Mesothelial cell of epicardium (in vitro differentiated cells): Measurements from ENCODE around the gene PAPOLA. TPM values are rescaled to one million over a fixed set of nuclear protein-coding genes. Genes with fewer than 3 reads are reported as not detected.

Experiments used
- DNase-seq, 2 experiments: peaks; one replicate each; pipeline ENCODE4 v3.0.0; 2021; ENCODE audit warnings: low spot score in 2 of 2; ENCODE audit not compliant: unreplicated experiment in 2 of 2
- H3K27ac Mint-ChIP-seq: 2 replicates; pipeline ENCODE4 v1.8.0; 2021; ENCODE audit warnings: mixed read lengths
- H3K27me3 Mint-ChIP-seq: 2 replicates; pipeline ENCODE4 v1.8.0; 2021; ENCODE audit warnings: low read depth, mixed read lengths
- H3K36me3 Mint-ChIP-seq: 2 replicates; pipeline ENCODE4 v1.8.0; 2021; ENCODE audit warnings: mixed read lengths
- H3K4me1 Mint-ChIP-seq: 2 replicates; pipeline ENCODE4 v1.8.0; 2021; ENCODE audit warnings: mixed read lengths
- H3K4me3 Mint-ChIP-seq: 2 replicates; pipeline ENCODE4 v1.8.0; 2021; ENCODE audit warnings: mild to moderate bottlenecking, moderate library complexity, mixed read lengths
- H3K9me3 Mint-ChIP-seq: 2 replicates; pipeline ENCODE4 v1.8.0; 2021; ENCODE audit warnings: mixed read lengths
- total RNA-seq: library from RNA; stranded (reverse); gene quantifications from 3 replicates; pipeline ENCODE4 v1.2.1, GENCODE V29; 2021
- TF ChIP-seq, protein P1 (sequence below): fragments of 200-600 bp; sonication (generic); IDR thresholded peaks from one replicate; pipeline ENCODE4 v1.5.0; 2021; ENCODE audit warnings: antibody characterized with exemption; ENCODE audit not compliant: unreplicated experiment

PAPOLA gene
- total RNA-seq, 1 donor from 2014 or later = 196 TPM

DNA sequence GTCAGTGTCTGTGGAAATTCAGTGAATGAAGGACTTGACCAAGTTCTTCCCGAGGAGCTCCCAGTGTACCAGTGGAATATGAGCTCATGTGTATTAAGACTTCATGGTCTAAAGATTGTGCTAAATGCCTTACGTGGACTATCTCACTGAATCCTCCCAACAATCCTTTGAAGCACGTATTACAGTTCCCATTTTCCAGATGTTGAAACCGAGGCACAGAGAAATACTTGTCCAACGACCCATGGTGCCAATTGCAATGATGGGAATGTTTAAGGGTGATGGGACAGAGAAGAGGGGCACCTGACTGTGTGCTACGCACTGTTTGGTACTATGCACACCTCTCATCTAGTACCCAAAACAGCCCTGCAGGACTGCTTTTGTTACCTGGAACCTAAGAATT, 77.2 kb downstream of the PAPOLA start:
- peaks cover 12% of the 10 kb centered on the region for H3K27me3 Mint-ChIP-seq
- H3K27ac Mint-ChIP-seq = no peak overlapping the region
- no peaks in the 10 kb centered on the region for H3K36me3 Mint-ChIP-seq
- no peaks in the 10 kb centered on the region for H3K9me3 Mint-ChIP-seq
- DNase-seq = no peak
- peaks cover 23% of the 10 kb centered on the region for H3K4me1 Mint-ChIP-seq
- TF ChIP-seq, protein P1, sequence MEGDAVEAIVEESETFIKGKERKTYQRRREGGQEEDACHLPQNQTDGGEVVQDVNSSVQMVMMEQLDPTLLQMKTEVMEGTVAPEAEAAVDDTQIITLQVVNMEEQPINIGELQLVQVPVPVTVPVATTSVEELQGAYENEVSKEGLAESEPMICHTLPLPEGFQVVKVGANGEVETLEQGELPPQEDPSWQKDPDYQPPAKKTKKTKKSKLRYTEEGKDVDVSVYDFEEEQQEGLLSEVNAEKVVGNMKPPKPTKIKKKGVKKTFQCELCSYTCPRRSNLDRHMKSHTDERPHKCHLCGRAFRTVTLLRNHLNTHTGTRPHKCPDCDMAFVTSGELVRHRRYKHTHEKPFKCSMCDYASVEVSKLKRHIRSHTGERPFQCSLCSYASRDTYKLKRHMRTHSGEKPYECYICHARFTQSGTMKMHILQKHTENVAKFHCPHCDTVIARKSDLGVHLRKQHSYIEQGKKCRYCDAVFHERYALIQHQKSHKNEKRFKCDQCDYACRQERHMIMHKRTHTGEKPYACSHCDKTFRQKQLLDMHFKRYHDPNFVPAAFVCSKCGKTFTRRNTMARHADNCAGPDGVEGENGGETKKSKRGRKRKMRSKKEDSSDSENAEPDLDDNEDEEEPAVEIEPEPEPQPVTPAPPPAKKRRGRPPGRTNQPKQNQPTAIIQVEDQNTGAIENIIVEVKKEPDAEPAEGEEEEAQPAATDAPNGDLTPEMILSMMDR = no peak
- H3K4me3 Mint-ChIP-seq = no peak overlapping the region

DNA sequence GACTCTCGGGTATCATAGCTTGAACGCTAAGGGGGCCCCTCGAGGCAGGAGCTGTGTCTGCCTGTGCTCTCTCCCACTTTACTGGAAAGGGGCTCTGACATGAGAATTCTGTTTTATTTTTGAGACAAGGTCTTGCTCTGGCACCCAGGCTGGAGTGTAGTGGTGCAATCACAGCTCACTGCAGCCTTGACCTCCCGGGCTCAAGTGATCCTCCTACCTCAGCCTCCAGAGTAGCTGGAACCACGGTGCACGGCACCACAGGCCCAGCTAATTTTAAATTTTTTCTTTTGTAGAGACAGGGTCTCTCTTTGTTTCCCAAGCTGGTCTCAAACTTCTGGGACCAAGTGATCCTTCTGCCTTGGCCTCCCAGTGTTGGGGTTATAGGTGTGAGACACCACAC, 77.7 kb downstream of the PAPOLA start:
- Mint-ChIP-seq H3K4me1 (peaks cover 20% of the 10 kb centered on the region), H3K9me3 (no peaks in the 10 kb centered on the region), H3K36me3 (no peaks in the 10 kb centered on the region), H3K4me3 (no peak overlapping the region), H3K27ac (no peak overlapping the region), H3K27me3 (peaks cover 14% of the 10 kb centered on the region)
- no peak for DNase-seq
- TF ChIP-seq, protein P1 = no peak

DNA sequence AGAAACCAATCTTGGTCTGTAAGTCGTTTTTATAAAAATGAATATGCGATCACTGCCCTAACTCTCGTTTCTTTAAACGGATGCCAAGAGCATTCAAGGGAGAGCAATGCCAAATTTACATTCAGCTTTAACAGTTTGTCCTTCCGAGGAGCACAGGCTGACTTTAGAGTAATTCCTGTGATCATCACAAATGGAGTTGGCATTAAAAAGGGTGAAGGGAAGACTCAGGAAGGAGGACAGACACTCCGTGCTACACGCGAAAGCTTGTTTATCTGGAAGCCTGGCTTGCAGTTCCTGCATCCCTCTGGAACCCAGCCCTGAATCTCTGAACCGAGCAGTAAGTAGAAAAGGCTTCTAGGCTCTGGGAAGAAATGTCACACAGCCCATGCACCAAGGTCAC, 78.4 kb downstream of the PAPOLA start:
- TF ChIP-seq, protein P1 = no peak
- Mint-ChIP-seq H3K4me1 (peaks cover 12% of the 10 kb centered on the region), H3K27me3 (peaks cover 21% of the 10 kb centered on the region), H3K9me3 (no peaks in the 10 kb centered on the region), H3K36me3 (no peaks in the 10 kb centered on the region), H3K27ac (no peak overlapping the region), H3K4me3 (no peak overlapping the region)
- DNase-seq = no peak

DNA sequence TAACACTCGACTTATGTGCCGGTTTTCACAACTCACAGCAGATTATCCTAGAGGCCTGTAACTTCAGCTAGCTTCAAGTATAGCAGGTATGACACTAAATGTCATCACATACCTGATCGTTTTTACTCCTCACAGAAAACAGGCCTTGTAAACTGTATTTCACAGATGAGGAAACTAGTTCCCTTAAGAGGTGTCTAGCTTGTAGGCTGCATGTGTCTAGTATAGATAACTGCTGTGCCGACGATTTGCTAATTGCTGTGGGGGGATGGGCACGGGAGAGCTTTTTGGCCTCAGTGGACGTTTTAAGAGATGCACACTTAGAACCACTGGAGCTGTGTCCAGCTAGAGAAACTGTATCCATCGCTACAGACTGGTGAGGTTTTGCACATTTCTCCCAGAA, 78.8 kb downstream of the PAPOLA start:
- DNase-seq = no peak
- Mint-ChIP-seq H3K27me3 (peaks cover 26% of the 10 kb centered on the region), H3K36me3 (no peaks in the 10 kb centered on the region), H3K9me3 (no peaks in the 10 kb centered on the region), H3K4me3 (no peak overlapping the region), H3K27ac (no peak overlapping the region), H3K4me1 (peaks cover 11% of the 10 kb centered on the region)
- TF ChIP-seq, protein P1 = no peak

DNA sequence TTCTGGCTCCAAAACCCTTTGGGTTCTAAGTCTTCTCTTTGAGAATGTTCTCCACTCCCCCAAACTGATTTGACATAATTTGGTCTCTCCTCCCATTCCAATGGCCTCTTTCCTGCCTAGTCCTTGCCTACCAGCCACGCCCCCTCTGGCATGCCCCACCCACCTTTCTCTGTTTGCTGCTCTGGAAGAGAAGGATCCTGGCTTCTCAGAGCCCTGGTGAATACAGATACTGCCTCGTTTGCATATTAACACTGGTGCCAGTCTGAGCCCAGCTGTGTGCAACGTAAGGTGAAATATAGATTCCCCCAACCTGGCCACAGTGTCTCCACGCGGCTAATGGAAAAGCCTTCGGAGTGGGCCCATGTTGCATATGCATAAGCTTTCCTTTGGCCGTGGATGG, 79.7 kb downstream of the PAPOLA start:
- TF ChIP-seq, protein P1 = no peak
- H3K4me1 Mint-ChIP-seq = peaks cover 9% of the 10 kb centered on the region
- peaks cover 29% of the 10 kb centered on the region for H3K27me3 Mint-ChIP-seq
- H3K4me3 Mint-ChIP-seq = no peak overlapping the region
- no peaks in the 10 kb centered on the region for H3K36me3 Mint-ChIP-seq
- DNase-seq = no peak
- no peaks in the 10 kb centered on the region for H3K9me3 Mint-ChIP-seq
- H3K27ac Mint-ChIP-seq = no peak overlapping the region

DNA sequence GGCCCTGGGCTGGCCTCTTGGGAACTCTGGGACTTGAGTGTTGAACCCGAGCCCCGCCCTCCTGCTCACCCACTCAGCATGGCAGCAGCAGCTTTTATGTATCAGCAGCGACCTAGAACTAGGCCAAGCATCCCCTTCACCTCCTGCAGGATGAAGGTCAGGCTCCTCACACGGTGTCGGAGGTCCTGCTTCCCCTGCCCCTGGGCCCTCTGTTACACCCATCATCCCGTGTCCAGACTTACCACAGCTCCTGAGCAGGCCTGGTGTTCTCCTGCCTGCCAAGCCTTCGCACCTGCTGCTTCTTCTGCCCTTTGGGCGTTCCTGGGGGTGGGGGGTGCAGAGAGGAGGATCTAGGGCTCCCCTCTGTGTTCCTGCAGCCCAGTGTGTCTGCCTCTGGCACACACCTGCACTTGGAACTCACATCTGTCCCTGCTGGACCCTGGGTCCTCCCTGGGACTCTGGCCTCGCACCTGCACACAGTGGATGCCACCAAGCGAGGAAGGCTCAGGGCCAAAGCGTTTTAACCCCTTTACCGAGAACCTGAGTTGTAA, 80.3 kb downstream of the PAPOLA start:
- peaks cover 8% of the 10 kb centered on the region for H3K4me1 Mint-ChIP-seq
- no peak overlapping the region for H3K4me3 Mint-ChIP-seq
- H3K27me3 Mint-ChIP-seq = peaks cover 29% of the 10 kb centered on the region
- no peaks in the 10 kb centered on the region for H3K9me3 Mint-ChIP-seq
- TF ChIP-seq, protein P1 = no peak
- no peaks in the 10 kb centered on the region for H3K36me3 Mint-ChIP-seq
- no peak overlapping the region for H3K27ac Mint-ChIP-seq
- DNase-seq = no peak
